Heart left ventricle (tissue), 13 donors: ENCODE measurements around the gene C17orf107.

Source experiments
- POLR2A ChIP-seq, 2 donors: fragments of 450-650 bp; IDR thresholded peaks; one replicate each; pipeline ENCODE4 v1.6.1; 2017; ENCODE audit warnings: antibody characterized with exemption in 2 of 2, mild to moderate bottlenecking in 2 of 2, moderate library complexity in 2 of 2
- TF ChIP-seq, protein P1 (sequence below), 12 donors: fragments of 200-600 bp; sonication (generic) in 4 of 12; IDR thresholded peaks; one replicate each; pipeline versions ENCODE4 v1.5.0 to v1.8.0; 2018 to 2022; ENCODE audit warnings: antibody characterized with exemption in 12 of 12, mild to moderate bottlenecking in 5 of 12
- donor health status: ischemic (EF 13 %, LVEDD 7.1; RV severe dilation, severe dysfunction).
- donor health status: DM: no; HTN: yes; CAD: no.
- donor health status: DM: no; HTN: no; CAD: no.
- donor health status: ischemic (EF 25% LVEDD 6.9; RV normal size, moderate dysfunction).
- donor health status: ischemic (EF 25% LVEDD 5.7; RV mildly dilated, moderate dysfunction).
- donor health status: ischemic (EF 35%, LVEDD 5.7; RV mildly dilated, moderate dysfunction).
- donor health status: nonischemic (EF 11% LVEDD 7.7; RV severe dilation, severe dysfunction).
- donor health status: DM: yes; HTN: yes; CAD: no.
- donor health status: PGD.
- donor health status: ischemic (EF 29% LVEDD 5.4; RV normal size, mild dysfunction).
- donor health status: nonischemic (EF 23%, LVEDD 6.1; RV moderate dilation, normal function).

DNA sequence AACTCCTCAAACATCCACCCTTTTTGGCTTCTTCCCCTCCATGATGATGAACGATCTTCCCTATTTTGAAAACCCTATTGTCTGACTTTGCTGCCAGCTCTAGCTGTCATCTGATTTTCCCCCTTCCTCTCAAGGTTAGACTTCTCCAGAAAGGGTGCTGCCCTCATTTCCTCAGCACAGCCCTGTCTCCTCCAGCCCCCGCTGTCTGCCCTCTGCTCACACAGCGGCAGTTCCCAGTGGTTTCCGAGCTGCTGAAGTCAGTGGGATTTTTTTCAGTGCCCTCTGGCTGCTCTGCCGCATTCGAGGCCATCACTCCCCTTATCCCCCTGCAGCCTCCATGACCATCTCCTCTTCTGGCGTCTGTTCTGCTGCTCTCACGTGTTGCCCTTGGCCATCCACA, 26.6 kb upstream of the C17orf107 start:
- TF ChIP-seq, protein P1, sequence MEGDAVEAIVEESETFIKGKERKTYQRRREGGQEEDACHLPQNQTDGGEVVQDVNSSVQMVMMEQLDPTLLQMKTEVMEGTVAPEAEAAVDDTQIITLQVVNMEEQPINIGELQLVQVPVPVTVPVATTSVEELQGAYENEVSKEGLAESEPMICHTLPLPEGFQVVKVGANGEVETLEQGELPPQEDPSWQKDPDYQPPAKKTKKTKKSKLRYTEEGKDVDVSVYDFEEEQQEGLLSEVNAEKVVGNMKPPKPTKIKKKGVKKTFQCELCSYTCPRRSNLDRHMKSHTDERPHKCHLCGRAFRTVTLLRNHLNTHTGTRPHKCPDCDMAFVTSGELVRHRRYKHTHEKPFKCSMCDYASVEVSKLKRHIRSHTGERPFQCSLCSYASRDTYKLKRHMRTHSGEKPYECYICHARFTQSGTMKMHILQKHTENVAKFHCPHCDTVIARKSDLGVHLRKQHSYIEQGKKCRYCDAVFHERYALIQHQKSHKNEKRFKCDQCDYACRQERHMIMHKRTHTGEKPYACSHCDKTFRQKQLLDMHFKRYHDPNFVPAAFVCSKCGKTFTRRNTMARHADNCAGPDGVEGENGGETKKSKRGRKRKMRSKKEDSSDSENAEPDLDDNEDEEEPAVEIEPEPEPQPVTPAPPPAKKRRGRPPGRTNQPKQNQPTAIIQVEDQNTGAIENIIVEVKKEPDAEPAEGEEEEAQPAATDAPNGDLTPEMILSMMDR (IDR thresholded peaks at IDR 0.05), result no peak
- no peak for TF ChIP-seq POLR2A (IDR thresholded peaks at IDR 0.05)
